ENCODE data around the gene VRK3.

VRK3 gene

DNA sequence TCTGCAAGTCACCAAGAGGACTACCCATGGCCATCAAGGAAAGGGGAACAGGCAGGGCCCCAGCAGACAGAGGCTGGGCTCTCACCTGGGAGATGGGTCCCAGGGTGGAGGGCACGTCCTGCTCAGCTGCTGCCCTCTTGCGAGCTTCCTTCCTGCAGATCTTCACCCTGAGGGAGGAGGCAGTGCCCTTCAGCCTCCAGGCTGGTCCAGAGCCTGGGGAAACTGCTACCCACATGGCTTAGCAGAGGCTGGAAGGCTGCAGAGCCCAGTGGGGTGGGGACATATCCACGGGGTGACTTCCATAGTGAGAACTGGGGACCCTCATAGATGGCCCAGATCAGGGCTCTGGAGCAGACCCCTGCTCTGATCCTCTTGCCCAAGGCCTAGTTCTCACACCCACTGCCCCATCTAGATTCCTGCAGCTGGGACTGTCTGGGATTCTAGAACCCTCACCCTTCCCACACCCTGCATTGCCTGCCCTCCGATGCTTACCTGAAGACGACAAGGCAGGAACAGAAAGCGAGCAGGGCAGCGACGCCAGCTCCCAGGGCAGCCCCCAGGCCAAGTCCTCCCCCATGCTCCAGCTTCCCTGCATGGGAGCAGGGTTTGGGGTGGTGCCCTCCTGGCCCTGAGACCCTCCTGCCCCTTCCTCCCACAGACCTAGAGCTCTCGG, 73.2 kb downstream of the VRK3 start:
- Histone ChIP-seq H3K79me2 (ENCODE audit: insufficient read depth, low read depth) (no peaks in the 10 kb centered on the region), H3K4me2 (no peak overlapping the region), H3K4me1 (ENCODE audit: low read depth, poor library complexity, severe bottlenecking) (no peaks in the 10 kb centered on the region), H3K9ac (no peak overlapping the region), H3K36me3 (ENCODE audit: insufficient read depth) (no peaks in the 10 kb centered on the region), H2AFZ (ENCODE audit: low read depth) (no peak overlapping the region), H3K4me3 (IDR thresholded peaks at IDR 0.05; ENCODE audit: insufficient read depth, low read depth, low read length) (no peak overlapping the region), H3K27ac (no peak overlapping the region), H4K20me1 (ENCODE audit: insufficient read depth) (no peaks in the 10 kb centered on the region), H3K27me3 (ENCODE audit: insufficient read depth, low read depth) (peaks cover 56% of the 10 kb centered on the region)
- TF ChIP-seq, protein P1, sequence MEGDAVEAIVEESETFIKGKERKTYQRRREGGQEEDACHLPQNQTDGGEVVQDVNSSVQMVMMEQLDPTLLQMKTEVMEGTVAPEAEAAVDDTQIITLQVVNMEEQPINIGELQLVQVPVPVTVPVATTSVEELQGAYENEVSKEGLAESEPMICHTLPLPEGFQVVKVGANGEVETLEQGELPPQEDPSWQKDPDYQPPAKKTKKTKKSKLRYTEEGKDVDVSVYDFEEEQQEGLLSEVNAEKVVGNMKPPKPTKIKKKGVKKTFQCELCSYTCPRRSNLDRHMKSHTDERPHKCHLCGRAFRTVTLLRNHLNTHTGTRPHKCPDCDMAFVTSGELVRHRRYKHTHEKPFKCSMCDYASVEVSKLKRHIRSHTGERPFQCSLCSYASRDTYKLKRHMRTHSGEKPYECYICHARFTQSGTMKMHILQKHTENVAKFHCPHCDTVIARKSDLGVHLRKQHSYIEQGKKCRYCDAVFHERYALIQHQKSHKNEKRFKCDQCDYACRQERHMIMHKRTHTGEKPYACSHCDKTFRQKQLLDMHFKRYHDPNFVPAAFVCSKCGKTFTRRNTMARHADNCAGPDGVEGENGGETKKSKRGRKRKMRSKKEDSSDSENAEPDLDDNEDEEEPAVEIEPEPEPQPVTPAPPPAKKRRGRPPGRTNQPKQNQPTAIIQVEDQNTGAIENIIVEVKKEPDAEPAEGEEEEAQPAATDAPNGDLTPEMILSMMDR (conservative IDR thresholded peaks at IDR 0.05; ENCODE audit: low read depth, low read length): no peak

DNA sequence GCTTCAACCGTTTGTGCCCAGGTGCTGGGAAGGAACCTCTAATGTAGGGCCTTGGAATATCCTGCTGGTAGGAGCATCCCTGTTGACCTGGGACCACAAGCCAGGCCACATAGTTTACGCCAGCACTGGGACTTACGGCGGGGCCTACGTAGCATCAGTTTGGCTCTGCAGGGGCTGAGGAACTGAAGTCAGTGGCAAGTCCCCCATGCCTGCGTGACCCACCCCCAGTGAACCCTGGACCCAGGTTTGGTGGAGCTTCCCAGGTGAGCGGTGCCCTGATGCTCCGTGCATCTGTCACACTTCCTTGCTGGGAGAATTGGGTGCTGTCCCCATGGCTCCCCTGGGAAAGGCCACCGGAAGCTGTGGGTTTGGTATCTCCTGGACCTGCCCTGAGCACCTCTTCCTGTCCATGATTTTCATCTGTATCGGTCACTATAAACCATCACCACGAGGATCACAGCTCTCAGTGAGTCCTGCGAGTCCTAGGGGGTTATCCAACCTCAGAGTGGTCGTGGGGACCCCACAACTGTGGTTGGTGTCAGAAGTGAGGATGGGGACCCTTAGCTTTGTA, 74.1 kb downstream of the VRK3 start:
- H3K4me3 ChIP-seq (IDR thresholded peaks at IDR 0.05; ENCODE audit: insufficient read depth, low read depth, low read length): no peak overlapping the region
- H3K27me3 ChIP-seq (ENCODE audit: insufficient read depth, low read depth): peaks cover 57% of the 10 kb centered on the region; the same call in 1 of the 2 replicates
- H2AFZ ChIP-seq (ENCODE audit: low read depth): no peak overlapping the region
- no peaks in the 10 kb centered on the region for H3K79me2 ChIP-seq (ENCODE audit: insufficient read depth, low read depth)
- no peaks in the 10 kb centered on the region for H4K20me1 ChIP-seq (ENCODE audit: insufficient read depth)
- no peaks in the 10 kb centered on the region for H3K36me3 ChIP-seq (ENCODE audit: insufficient read depth)
- no peak overlapping the region for H3K4me2 ChIP-seq
- no peak overlapping the region for H3K27ac ChIP-seq
- TF ChIP-seq, protein P1 (conservative IDR thresholded peaks at IDR 0.05; ENCODE audit: low read depth, low read length): no peak
- no peak overlapping the region for H3K9ac ChIP-seq
- H3K4me1 ChIP-seq (ENCODE audit: low read depth, poor library complexity, severe bottlenecking): no peaks in the 10 kb centered on the region

DNA sequence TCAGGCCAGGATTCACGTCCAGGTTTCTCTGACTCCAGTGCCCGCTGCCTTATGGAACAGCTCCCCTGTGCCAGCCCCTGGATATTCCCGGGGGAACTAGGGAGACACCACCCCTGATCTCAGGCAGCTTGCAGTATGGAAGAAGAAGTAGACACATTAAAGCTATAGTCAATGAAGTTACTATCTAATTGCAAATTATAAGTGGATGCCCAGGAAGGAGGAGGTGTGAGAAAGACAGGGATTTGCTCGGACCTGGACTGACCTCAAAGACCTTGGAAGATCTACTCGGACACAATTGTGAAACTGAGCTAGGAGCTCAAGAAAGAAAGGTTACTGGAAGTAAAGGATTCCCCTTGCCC, 74.6 kb downstream of the VRK3 start:
- H3K27me3 ChIP-seq (ENCODE audit: insufficient read depth, low read depth): peaks cover 56% of the 10 kb centered on the region; the same call in 1 of the 2 replicates
- H2AFZ ChIP-seq (ENCODE audit: low read depth): no peak overlapping the region
- no peak overlapping the region for H3K27ac ChIP-seq
- no peaks in the 10 kb centered on the region for H3K36me3 ChIP-seq (ENCODE audit: insufficient read depth)
- TF ChIP-seq, protein P1 (conservative IDR thresholded peaks at IDR 0.05; ENCODE audit: low read depth, low read length): no peak
- H3K4me3 ChIP-seq (IDR thresholded peaks at IDR 0.05; ENCODE audit: insufficient read depth, low read depth, low read length): no peak overlapping the region
- H3K4me2 ChIP-seq: no peak overlapping the region
- no peak overlapping the region for H3K9ac ChIP-seq
- no peaks in the 10 kb centered on the region for H3K79me2 ChIP-seq (ENCODE audit: insufficient read depth, low read depth)
- no peaks in the 10 kb centered on the region for H3K4me1 ChIP-seq (ENCODE audit: low read depth, poor library complexity, severe bottlenecking)
- H4K20me1 ChIP-seq (ENCODE audit: insufficient read depth): no peaks in the 10 kb centered on the region

DNA sequence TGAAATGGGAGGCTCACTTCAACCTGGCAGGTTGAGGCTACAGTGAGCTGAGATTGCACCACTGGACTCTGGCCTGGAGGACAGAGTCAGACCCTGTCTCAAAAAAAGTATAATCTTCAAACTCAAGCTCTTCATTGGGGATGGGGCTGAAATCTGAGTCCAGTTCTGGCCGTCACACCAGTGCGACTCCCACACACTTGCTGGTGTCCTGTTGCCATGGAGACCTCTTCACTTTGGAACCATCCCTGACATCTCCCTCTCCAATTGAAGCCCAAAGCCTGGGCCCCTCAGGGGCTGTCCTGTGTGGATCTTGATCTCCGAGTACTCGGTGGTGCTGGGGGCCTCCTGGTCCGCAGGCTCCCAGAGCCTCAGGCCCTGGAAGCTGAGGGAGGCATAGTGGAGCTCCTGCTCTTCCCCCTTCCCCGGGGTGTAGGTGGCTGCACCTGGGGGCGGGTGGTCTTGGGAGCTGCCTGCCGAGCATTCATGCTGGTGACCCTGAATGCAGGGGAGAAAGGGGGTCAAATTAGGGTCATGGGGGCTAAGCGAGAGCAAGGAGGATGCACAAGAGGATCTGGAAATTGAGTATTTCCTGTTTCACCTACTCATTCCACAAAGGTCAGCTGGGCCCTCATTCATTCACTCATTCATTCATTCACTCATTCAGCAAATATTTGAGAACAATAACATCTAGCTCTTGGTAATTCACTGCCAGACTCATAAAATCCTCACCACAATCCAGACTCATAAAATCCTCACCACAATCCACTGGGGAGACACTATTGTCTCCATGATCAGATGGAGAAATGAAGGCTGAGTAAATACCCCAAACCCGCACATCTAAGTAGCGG, 75.2 kb downstream of the VRK3 start:
- H3K27me3 ChIP-seq (ENCODE audit: insufficient read depth, low read depth): peaks cover 59% of the 10 kb centered on the region; the same call in 1 of the 2 replicates

More for the DNA sequence above, 75.2 kb downstream of the VRK3 start:
- H2AFZ ChIP-seq (ENCODE audit: low read depth): no peak overlapping the region
- TF ChIP-seq, protein P1 (conservative IDR thresholded peaks at IDR 0.05; ENCODE audit: low read depth, low read length): no peak
- no peak overlapping the region for H3K9ac ChIP-seq
- no peak overlapping the region for H3K4me2 ChIP-seq
- no peak overlapping the region for H3K4me3 ChIP-seq (IDR thresholded peaks at IDR 0.05; ENCODE audit: insufficient read depth, low read depth, low read length)
- no peaks in the 10 kb centered on the region for H3K4me1 ChIP-seq (ENCODE audit: low read depth, poor library complexity, severe bottlenecking)
- no peaks in the 10 kb centered on the region for H3K79me2 ChIP-seq (ENCODE audit: insufficient read depth, low read depth)
- H3K36me3 ChIP-seq (ENCODE audit: insufficient read depth): no peaks in the 10 kb centered on the region
- no peak overlapping the region for H3K27ac ChIP-seq
- no peaks in the 10 kb centered on the region for H4K20me1 ChIP-seq (ENCODE audit: insufficient read depth)
